Measurements from ENCODE around the gene NEUROG3. TPM values are rescaled to one million over a fixed set of nuclear protein-coding genes. Genes with fewer than 3 reads are reported as not detected.

The NEUROG3 gene
- total and polyA plus RNA-seq, 2 of the 8 experiments (the other 6 are each of a cell fraction or from before 2014, with no cell fraction given) = 0.45 TPM; not detected in 1

GRCh38 chr10:69568472-69569395 lies 4.5 kb downstream of the NEUROG3 start (continued):
- TF ChIP-seq RFX5 (IDR thresholded peaks at IDR 0.05; ENCODE audit: borderline replicate concordance, low read depth, low read length) = no peak
- TF ChIP-seq NANOG (IDR thresholded peaks at IDR 0.05; ENCODE audit: insufficient read depth, low read depth, low read length, poor library complexity, severe bottlenecking) = peak; percentile 37
- TF ChIP-seq KDM5A (IDR thresholded peaks at IDR 0.05; ENCODE audit: low read length) = no peak
- TF ChIP-seq USF2 (IDR thresholded peaks at IDR 0.05; ENCODE audit: low read length) = no peak
- peak; percentile 89 for TF ChIP-seq KDM4A (IDR thresholded peaks at IDR 0.05; ENCODE audit: low read depth, low read length, severe bottlenecking)
- no peak for TF ChIP-seq SIRT6 (IDR thresholded peaks at IDR 0.05; ENCODE audit: low read length)
- no peak for TF ChIP-seq SAP30 (IDR thresholded peaks at IDR 0.05; ENCODE audit: insufficient read depth, insufficient replicate concordance, low read length)
- TF ChIP-seq SRF (IDR thresholded peaks at IDR 0.05; ENCODE audit: low read depth, low read length) = no peak
- peak; percentile 82 for TF ChIP-seq MAX (IDR thresholded peaks at IDR 0.05)
- no peak for TF ChIP-seq RAD21 (IDR thresholded peaks at IDR 0.05 in 1 of 2, conservative IDR thresholded peaks at IDR 0.05 in 1 of 2; ENCODE audit: low read depth in 2 of 2, low read length in 2 of 2)
- no peak for TF ChIP-seq SP2 (IDR thresholded peaks at IDR 0.05; ENCODE audit: low read length)
- TF ChIP-seq TAF1 (IDR thresholded peaks at IDR 0.05; ENCODE audit: low read depth, low read length) = peak; percentile 27; the same call in 1 of the 2 replicates
- no peak for TF ChIP-seq E2F6 (IDR thresholded peaks at IDR 0.05)
- no peak for TF ChIP-seq RNF2 (IDR thresholded peaks at IDR 0.05; ENCODE audit: borderline replicate concordance, low read depth, low read length, missing control alignments, poor library complexity, severe bottlenecking)
- TF ChIP-seq SP1 (IDR thresholded peaks at IDR 0.05; ENCODE audit: low read depth, low read length) = peak; percentile 82
- TF ChIP-seq CBX8 (IDR thresholded peaks at IDR 0.05; ENCODE audit: borderline replicate concordance, low read depth, low read length) = no peak
- no peak for TF ChIP-seq TAF7 (optimal IDR thresholded peaks at IDR 0.05; ENCODE audit: borderline replicate concordance, low read depth, low read length)
- no peak for TF ChIP-seq FOSL1 (IDR thresholded peaks at IDR 0.05; ENCODE audit: insufficient read depth, low read depth, low read length)
- no peak for TF ChIP-seq CHD2 (IDR thresholded peaks at IDR 0.05; ENCODE audit: low read length)
- TF ChIP-seq HDAC2 (IDR thresholded peaks at IDR 0.05; ENCODE audit: borderline replicate concordance in 1 of 2, low read depth in 2 of 2, low read length in 2 of 2) = peak in 1 of 2 experiments; percentile 96; a peak in 2 of 4 replicates
